Astrocyte (in vitro differentiated cells and primary cell): ENCODE measurements around the gene GUCA1A.

ENCODE experiments used
- EZH2 ChIP-seq: IDR thresholded peaks from 2 replicates; pipeline ENCODE4 v1.6.1; 2012; ENCODE audit warnings: mild to moderate bottlenecking, low read length, inconsistent platforms; ENCODE audit not compliant: insufficient read depth
- TF ChIP-seq, protein P1 (sequence below): IDR thresholded peaks from 2 replicates; pipeline ENCODE4 v1.5.1; 2011; ENCODE audit warnings: low read depth, mild to moderate bottlenecking, inconsistent platforms, low read length, moderate library complexity; ENCODE audit not compliant: insufficient read depth

DNA sequence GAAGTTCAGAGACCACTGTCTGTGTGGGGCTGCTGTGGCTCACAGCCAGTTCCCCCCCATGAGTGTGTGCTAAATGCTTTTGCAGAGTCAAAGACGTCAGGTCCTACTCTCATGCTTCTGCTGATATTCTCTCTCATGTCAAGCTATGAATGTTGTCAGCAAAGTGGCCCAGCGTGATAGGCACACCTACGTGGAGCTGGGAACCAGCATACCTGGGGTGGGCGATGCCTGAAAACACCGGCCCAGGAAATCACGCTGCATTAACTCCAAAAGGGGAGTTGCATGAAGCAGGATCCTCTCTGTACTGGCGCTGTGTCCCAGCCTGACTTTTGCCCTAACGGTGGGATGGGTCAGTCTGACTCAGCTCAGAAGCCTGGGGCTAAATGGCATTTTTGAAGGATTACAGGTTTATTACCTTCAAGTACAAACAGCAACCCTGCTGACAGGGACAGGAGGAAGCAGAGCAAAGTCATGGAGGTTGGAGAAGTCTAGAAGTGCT, 53.5 kb downstream of the GUCA1A start:
- TF ChIP-seq, protein P1, sequence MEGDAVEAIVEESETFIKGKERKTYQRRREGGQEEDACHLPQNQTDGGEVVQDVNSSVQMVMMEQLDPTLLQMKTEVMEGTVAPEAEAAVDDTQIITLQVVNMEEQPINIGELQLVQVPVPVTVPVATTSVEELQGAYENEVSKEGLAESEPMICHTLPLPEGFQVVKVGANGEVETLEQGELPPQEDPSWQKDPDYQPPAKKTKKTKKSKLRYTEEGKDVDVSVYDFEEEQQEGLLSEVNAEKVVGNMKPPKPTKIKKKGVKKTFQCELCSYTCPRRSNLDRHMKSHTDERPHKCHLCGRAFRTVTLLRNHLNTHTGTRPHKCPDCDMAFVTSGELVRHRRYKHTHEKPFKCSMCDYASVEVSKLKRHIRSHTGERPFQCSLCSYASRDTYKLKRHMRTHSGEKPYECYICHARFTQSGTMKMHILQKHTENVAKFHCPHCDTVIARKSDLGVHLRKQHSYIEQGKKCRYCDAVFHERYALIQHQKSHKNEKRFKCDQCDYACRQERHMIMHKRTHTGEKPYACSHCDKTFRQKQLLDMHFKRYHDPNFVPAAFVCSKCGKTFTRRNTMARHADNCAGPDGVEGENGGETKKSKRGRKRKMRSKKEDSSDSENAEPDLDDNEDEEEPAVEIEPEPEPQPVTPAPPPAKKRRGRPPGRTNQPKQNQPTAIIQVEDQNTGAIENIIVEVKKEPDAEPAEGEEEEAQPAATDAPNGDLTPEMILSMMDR, result no peak
- TF ChIP-seq EZH2, result no peak
